ENCODE measurements around the gene MC2R. TPM values are rescaled to one million over a fixed set of nuclear protein-coding genes. Genes with fewer than 3 reads are reported as not detected.

MC2R gene
- total RNA-seq, 1 donor from 2014 or later: not detected

DNA sequence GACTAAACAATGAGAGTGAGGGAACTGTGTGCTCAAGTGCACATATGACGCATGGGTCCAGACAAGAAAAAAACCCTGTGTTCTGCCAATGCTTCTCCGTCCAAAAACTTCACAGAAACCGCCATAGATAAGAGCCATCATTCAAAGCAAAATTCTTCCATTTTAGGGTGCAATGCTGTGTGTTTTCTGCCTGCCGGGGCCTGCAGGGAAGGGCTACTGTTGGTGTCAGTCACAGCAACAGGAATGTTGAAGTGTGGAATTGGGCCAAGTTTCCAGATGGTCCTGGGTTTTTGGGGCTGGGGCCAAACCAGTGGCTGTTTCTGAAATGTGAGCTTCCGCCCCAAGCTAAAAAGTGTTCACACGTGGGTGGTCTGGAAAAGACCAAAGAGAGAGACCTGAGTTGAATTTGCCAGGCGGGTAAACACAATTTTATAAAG, 677 bp upstream of the MC2R start:
- H3K27me3 Mint-ChIP-seq (ENCODE audit: insufficient read depth, low read depth): peaks cover 2% of the 10 kb centered on the region
- Histone ChIP-seq H3F3A (ENCODE audit: low read depth) (no peaks in the 10 kb centered on the region), H3K4me2 (no peak overlapping the region), H3K9ac (no peak overlapping the region), H3K4me3 (no peak overlapping the region), H3K27ac (no peak overlapping the region), H3K27me3 (no peaks in the 10 kb centered on the region), H3K36me3 (no peaks in the 10 kb centered on the region), H3K79me2 (ENCODE audit: low read depth) (no peaks in the 10 kb centered on the region), H3K4me1 (no peaks in the 10 kb centered on the region), H3K9me3 (ENCODE audit: low read depth) (no peaks in the 10 kb centered on the region), H4K20me1 (ENCODE audit: low read depth) (no peaks in the 10 kb centered on the region), H2AFZ (replicated peaks) (no peak overlapping the region)
- H3K9me3 Mint-ChIP-seq: no peaks in the 10 kb centered on the region
- no peaks in the 10 kb centered on the region for H3K36me3 Mint-ChIP-seq
- DNase-seq (ENCODE audit: low spot score): no peak
- H3K4me3 Mint-ChIP-seq: no peak overlapping the region
- no peaks in the 10 kb centered on the region for H3K4me1 Mint-ChIP-seq
- H3K27ac Mint-ChIP-seq: no peak overlapping the region
- TF ChIP-seq EZH2 (IDR thresholded peaks at IDR 0.05) (no peak), EZH2phosphoT487 (IDR thresholded peaks at IDR 0.05) (no peak)
- TF ChIP-seq, protein P1, sequence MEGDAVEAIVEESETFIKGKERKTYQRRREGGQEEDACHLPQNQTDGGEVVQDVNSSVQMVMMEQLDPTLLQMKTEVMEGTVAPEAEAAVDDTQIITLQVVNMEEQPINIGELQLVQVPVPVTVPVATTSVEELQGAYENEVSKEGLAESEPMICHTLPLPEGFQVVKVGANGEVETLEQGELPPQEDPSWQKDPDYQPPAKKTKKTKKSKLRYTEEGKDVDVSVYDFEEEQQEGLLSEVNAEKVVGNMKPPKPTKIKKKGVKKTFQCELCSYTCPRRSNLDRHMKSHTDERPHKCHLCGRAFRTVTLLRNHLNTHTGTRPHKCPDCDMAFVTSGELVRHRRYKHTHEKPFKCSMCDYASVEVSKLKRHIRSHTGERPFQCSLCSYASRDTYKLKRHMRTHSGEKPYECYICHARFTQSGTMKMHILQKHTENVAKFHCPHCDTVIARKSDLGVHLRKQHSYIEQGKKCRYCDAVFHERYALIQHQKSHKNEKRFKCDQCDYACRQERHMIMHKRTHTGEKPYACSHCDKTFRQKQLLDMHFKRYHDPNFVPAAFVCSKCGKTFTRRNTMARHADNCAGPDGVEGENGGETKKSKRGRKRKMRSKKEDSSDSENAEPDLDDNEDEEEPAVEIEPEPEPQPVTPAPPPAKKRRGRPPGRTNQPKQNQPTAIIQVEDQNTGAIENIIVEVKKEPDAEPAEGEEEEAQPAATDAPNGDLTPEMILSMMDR (IDR thresholded peaks at IDR 0.05): no peak

DNA sequence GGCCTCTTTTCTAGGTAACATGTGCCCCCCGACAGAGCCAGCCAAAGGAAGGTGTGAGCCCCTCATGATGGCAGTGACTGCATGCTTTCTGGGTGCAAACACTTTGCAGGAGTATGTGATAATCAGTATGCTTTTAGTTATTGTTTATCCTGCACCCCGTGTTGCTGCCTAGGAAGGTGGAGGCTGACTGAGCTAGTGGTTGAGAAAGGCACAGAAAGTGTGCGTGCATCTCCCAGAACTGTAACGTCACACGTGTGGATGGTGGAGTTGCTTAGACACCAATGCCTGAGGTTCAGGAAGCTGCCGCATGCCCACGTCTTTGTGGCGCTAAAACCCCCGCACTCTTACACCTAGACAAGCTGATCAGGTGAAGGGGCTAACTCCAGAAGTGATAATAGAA, 580 bp downstream of the MC2R start:
- Mint-ChIP-seq H3K27ac (no peak overlapping the region), H3K27me3 (ENCODE audit: insufficient read depth, low read depth) (peaks cover 2% of the 10 kb centered on the region), H3K36me3 (no peaks in the 10 kb centered on the region), H3K4me1 (no peaks in the 10 kb centered on the region), H3K4me3 (no peak overlapping the region), H3K9me3 (no peaks in the 10 kb centered on the region)
- no peak overlapping the region for H2AFZ ChIP-seq (replicated peaks)
- H3K4me1 ChIP-seq: no peaks in the 10 kb centered on the region
- no peak overlapping the region for H3K9ac ChIP-seq
- H3K4me3 ChIP-seq: no peak overlapping the region
- no peak for DNase-seq (ENCODE audit: low spot score)
- H3F3A ChIP-seq (ENCODE audit: low read depth): no peaks in the 10 kb centered on the region
- H3K4me2 ChIP-seq: no peak overlapping the region
- H3K27me3 ChIP-seq: no peaks in the 10 kb centered on the region
- TF ChIP-seq EZH2phosphoT487 (IDR thresholded peaks at IDR 0.05) (no peak), EZH2 (IDR thresholded peaks at IDR 0.05) (no peak)
- TF ChIP-seq, protein P1 (IDR thresholded peaks at IDR 0.05): no peak
- no peak overlapping the region for H3K27ac ChIP-seq
- no peaks in the 10 kb centered on the region for H3K36me3 ChIP-seq
- no peaks in the 10 kb centered on the region for H3K9me3 ChIP-seq (ENCODE audit: low read depth)
- H4K20me1 ChIP-seq (ENCODE audit: low read depth): no peaks in the 10 kb centered on the region
- no peaks in the 10 kb centered on the region for H3K79me2 ChIP-seq (ENCODE audit: low read depth)

DNA sequence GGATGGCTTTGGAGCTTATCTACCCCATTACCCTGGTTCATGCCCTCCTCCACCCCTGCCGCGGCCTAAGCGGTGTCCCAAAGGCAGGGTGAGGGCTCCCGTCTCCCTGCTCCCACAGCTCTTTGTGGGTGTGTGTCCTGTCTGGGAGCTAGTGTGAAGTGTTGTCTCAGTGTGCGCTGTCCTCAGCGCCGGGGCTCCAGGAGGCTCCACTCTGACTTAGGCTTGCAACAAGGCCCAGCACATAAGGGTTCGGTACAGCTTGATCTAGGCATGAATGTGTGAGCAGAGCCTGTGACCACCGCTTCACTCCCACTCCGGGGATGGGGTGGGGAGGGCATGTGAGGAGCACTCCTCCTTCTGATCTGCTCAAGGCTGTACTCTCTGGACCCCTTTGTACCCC, 1.2 kb downstream of the MC2R start:
- Mint-ChIP-seq H3K27ac (no peak overlapping the region), H3K36me3 (no peaks in the 10 kb centered on the region), H3K4me3 (no peak overlapping the region), H3K4me1 (no peaks in the 10 kb centered on the region), H3K9me3 (no peaks in the 10 kb centered on the region), H3K27me3 (ENCODE audit: insufficient read depth, low read depth) (peaks cover 2% of the 10 kb centered on the region)
- Histone ChIP-seq H2AFZ (replicated peaks) (no peak overlapping the region), H3K4me2 (no peak overlapping the region), H3K27ac (no peak overlapping the region), H3K4me3 (no peak overlapping the region), H4K20me1 (ENCODE audit: low read depth) (no peaks in the 10 kb centered on the region), H3F3A (ENCODE audit: low read depth) (no peaks in the 10 kb centered on the region), H3K4me1 (no peaks in the 10 kb centered on the region), H3K79me2 (ENCODE audit: low read depth) (no peaks in the 10 kb centered on the region), H3K9me3 (ENCODE audit: low read depth) (no peaks in the 10 kb centered on the region), H3K9ac (no peak overlapping the region), H3K27me3 (no peaks in the 10 kb centered on the region), H3K36me3 (no peaks in the 10 kb centered on the region)
- TF ChIP-seq EZH2 (IDR thresholded peaks at IDR 0.05): no peak
- DNase-seq (ENCODE audit: low spot score): no peak

DNA sequence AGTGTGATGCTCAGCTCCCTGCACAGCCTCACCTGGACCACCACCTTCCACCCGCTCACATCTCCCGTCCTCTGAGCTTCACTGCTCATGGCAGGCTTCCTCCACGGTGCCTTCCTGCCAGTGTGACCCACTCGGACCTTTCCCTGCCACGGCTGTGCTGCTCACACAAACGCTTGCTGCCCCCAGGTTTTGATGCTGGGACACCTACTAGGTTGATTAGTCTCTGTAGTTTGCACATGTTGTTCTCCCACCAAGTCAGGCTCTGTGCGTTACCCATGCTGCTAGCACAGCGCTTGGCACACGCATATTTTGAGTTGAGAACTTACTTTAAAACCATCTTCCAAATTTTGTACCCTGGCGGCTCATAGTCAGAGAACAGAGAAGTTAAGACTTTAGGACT, 2.1 kb downstream of the MC2R start:
- no peaks in the 10 kb centered on the region for H3K27me3 ChIP-seq
- no peaks in the 10 kb centered on the region for H3K36me3 Mint-ChIP-seq
- H3K4me3 Mint-ChIP-seq: no peak overlapping the region
- H3K4me1 ChIP-seq: no peaks in the 10 kb centered on the region
- no peaks in the 10 kb centered on the region for H3F3A ChIP-seq (ENCODE audit: low read depth)
- H3K4me3 ChIP-seq: no peak overlapping the region
- no peaks in the 10 kb centered on the region for H3K4me1 Mint-ChIP-seq
- no peak overlapping the region for H2AFZ ChIP-seq (replicated peaks)
- no peaks in the 10 kb centered on the region for H4K20me1 ChIP-seq (ENCODE audit: low read depth)
- H3K27ac ChIP-seq: no peak overlapping the region
- no peak overlapping the region for H3K9ac ChIP-seq
- no peaks in the 10 kb centered on the region for H3K9me3 ChIP-seq (ENCODE audit: low read depth)
- no peaks in the 10 kb centered on the region for H3K9me3 Mint-ChIP-seq
- H3K27me3 Mint-ChIP-seq (ENCODE audit: insufficient read depth, low read depth): peaks cover 2% of the 10 kb centered on the region
- H3K79me2 ChIP-seq (ENCODE audit: low read depth): no peaks in the 10 kb centered on the region
- TF ChIP-seq EZH2phosphoT487 (IDR thresholded peaks at IDR 0.05) (no peak), EZH2 (IDR thresholded peaks at IDR 0.05) (no peak)
- TF ChIP-seq, protein P1 (IDR thresholded peaks at IDR 0.05): no peak
- H3K27ac Mint-ChIP-seq: no peak overlapping the region
- no peak for DNase-seq (ENCODE audit: low spot score)
- no peaks in the 10 kb centered on the region for H3K36me3 ChIP-seq
- no peak overlapping the region for H3K4me2 ChIP-seq

All from neural progenitor cell (in vitro differentiated cells).